GM12878 (cell line): ENCODE data around the gene SYNGR4.

Experiments used
- CTCF ChIP-seq, 3 experiments: IDR thresholded peaks in 2 of 3; conservative IDR thresholded peaks in 1 of 3; 2 replicates each; pipeline ENCODE4 v1.5.1; 2011; ENCODE audit warnings: low read depth in 3 of 3, low read length in 3 of 3, mild to moderate bottlenecking in 3 of 3, control low read depth in 2 of 3, moderate library complexity in 2 of 3, inconsistent platforms in 1 of 3, mixed read lengths in 1 of 3; ENCODE audit not compliant: control insufficient read depth in 2 of 3, insufficient read depth in 1 of 3; ENCODE audit errors: extremely low read depth in 1 of 3
- ESRRA ChIP-seq: IDR thresholded peaks from 2 replicates; pipeline ENCODE4 v1.6.1; 2012; ENCODE audit warnings: mild to moderate bottlenecking, low read length, improper control_type of control experiment
- GABPA ChIP-seq: IDR thresholded peaks from 2 replicates; pipeline ENCODE4 v1.6.1; 2014; ENCODE audit warnings: antibody characterized with exemption, low read depth, mild to moderate bottlenecking, inconsistent platforms
- MAX ChIP-seq: IDR thresholded peaks from 2 replicates; pipeline ENCODE4 v1.6.1; 2012; ENCODE audit warnings: low read depth, low read length, improper control_type of control experiment
- MYB ChIP-seq: fragments of 150-350 bp; IDR thresholded peaks from 2 replicates; pipeline ENCODE4 v1.6.1; 2014; ENCODE audit warnings: mild to moderate bottlenecking, low read depth, low read length, borderline replicate concordance
- NFIC ChIP-seq: IDR thresholded peaks from 2 replicates; pipeline ENCODE4 v1.6.1; 2012; ENCODE audit warnings: low read depth, mild to moderate bottlenecking, inconsistent platforms, low read length, moderate library complexity
- NFYA ChIP-seq: IDR thresholded peaks from 2 replicates; pipeline ENCODE4 v1.6.1; 2011; ENCODE audit warnings: low read depth, mild to moderate bottlenecking, low read length, improper control_type of control experiment, borderline replicate concordance
- NR2C2 ChIP-seq: IDR thresholded peaks from 2 replicates; pipeline ENCODE4 v1.6.1; 2011; ENCODE audit warnings: borderline replicate concordance, low read depth; ENCODE audit not compliant: control insufficient read depth, insufficient read length
- POLR2AphosphoS5 ChIP-seq: IDR thresholded peaks from 2 replicates; pipeline ENCODE4 v1.6.1; 2011; ENCODE audit warnings: mild to moderate bottlenecking, low read length, inconsistent platforms
- POU2F2 ChIP-seq: IDR thresholded peaks from 3 replicates; pipeline ENCODE4 v1.6.1; 2011; ENCODE audit warnings: low read depth, mild to moderate bottlenecking, low read length, borderline replicate concordance
- REST ChIP-seq: IDR thresholded peaks from 2 replicates; pipeline ENCODE4 v1.6.1; 2012; ENCODE audit warnings: mild to moderate bottlenecking, low read depth, low read length
- TAF1 ChIP-seq: IDR thresholded peaks from 2 replicates; pipeline ENCODE4 v1.6.1; 2011; ENCODE audit warnings: mild to moderate bottlenecking, low read depth, low read length, borderline replicate concordance
- ZSCAN29 ChIP-seq: fragments of 450-650 bp; IDR thresholded peaks from 2 replicates; pipeline ENCODE4 v1.6.1; 2017; ENCODE audit warnings: mild to moderate bottlenecking, moderate library complexity

- TF ChIP-seq NFYA, result no peak
- no peak for TF ChIP-seq CTCF (IDR thresholded peaks at IDR 0.05 in 2 of 3, conservative IDR thresholded peaks at IDR 0.05 in 1 of 3; ENCODE audit: control insufficient read depth in 2 of 3, extremely low read depth in 1 of 3, insufficient read depth in 1 of 3, low read depth in 3 of 3, low read length in 3 of 3)
- TF ChIP-seq REST, result no peak
- no peak for TF ChIP-seq MYB
- no peak for TF ChIP-seq POU2F2
- TF ChIP-seq NFIC, result no peak
- TF ChIP-seq GABPA, result no peak
- no peak for TF ChIP-seq TAF1
- TF ChIP-seq MAX, result peak; percentile 48; the same call in 1 of the 2 replicates
- no peak for TF ChIP-seq NR2C2
- TF ChIP-seq ZSCAN29, result no peak
- peak; percentile 71; the same call in 1 of the 2 replicates for TF ChIP-seq POLR2AphosphoS5
- TF ChIP-seq ESRRA, result no peak
Observed at GRCh38 chr19:48398375-48399235, 34.4 kb downstream of the SYNGR4 start.
